Naive B cell (primary cell): ENCODE results near the gene HOXB4. TPM values are rescaled to one million over a fixed set of nuclear protein-coding genes. Genes with fewer than 3 reads are reported as not detected.
"Not testable (repeated sequence)": the region's sequence is repeated elsewhere in the genome, so short reads cannot be mapped to it uniquely, and the experiment has no call there.

Experiments
- ATAC-seq, 2 donors: fragments of 150-1000 bp; cut with Tn5 transposase; 2 replicates each; pipeline ENCODE4 v1.10.0; 2021; ENCODE audit warnings: low read depth in 2 of 2, mild to moderate bottlenecking in 2 of 2, moderate library complexity in 2 of 2
- DNase-seq: peaks from one replicate; pipeline ENCODE4 v3.0.0; 2022
- H3K27ac Mint-ChIP-seq, 6 donors: one replicate each; pipeline ENCODE4 v1.8.0; 2020 to 2022; ENCODE audit warnings: mild to moderate bottlenecking in 6 of 6, mixed read lengths in 6 of 6, moderate library complexity in 5 of 6, inconsistent platforms in 2 of 6
- H3K27me3 Mint-ChIP-seq, 3 donors: one replicate each; pipeline ENCODE4 v1.8.0; 2021 to 2022; ENCODE audit warnings: mixed read lengths in 3 of 3, mild to moderate bottlenecking in 1 of 3
- H3K36me3 Mint-ChIP-seq, 2 donors: one replicate each; pipeline ENCODE4 v1.8.0; 2020 to 2022; ENCODE audit warnings: mixed read lengths in 2 of 2, inconsistent platforms in 1 of 2, mild to moderate bottlenecking in 1 of 2
- H3K4me1 Mint-ChIP-seq, 3 donors: one replicate each; pipeline ENCODE4 v1.8.0; 2020 to 2022; ENCODE audit warnings: mixed read lengths in 3 of 3, inconsistent platforms in 1 of 3, mild to moderate bottlenecking in 1 of 3, moderate library complexity in 1 of 3
- H3K4me3 Mint-ChIP-seq, 8 donors: one replicate each; pipeline ENCODE4 v1.8.0; 2020 to 2022; ENCODE audit warnings: mild to moderate bottlenecking in 8 of 8, mixed read lengths in 8 of 8, moderate library complexity in 8 of 8, inconsistent platforms in 2 of 8
- H3K9me3 Mint-ChIP-seq, 7 donors: one replicate each; pipeline ENCODE4 v1.8.0; 2020 to 2022; ENCODE audit warnings: mixed read lengths in 7 of 7, mild to moderate bottlenecking in 5 of 7, inconsistent platforms in 2 of 7, moderate library complexity in 1 of 7
- polyA plus RNA-seq, 6 donors: library from polyadenylated mRNA; unstranded; fragments of 300-500 nt; fragmentation: Illumina TruSeq; gene quantifications; one replicate each; pipeline ENCODE4 v1.2.3, GENCODE V29; 2021; ENCODE audit warnings: low read depth in 6 of 6

Gene HOXB4
- polyA plus RNA-seq, 6 donors from 2014 or later, result 0.07 to 0.25 TPM; not detected in 4

GRCh38 chr17:48544349-48545021 lies 33.7 kb downstream of the HOXB4 start:
- peak overlapping the region; percentile 85 to 97 (median 96) for H3K4me3 Mint-ChIP-seq
- ATAC-seq (no peak), DNase-seq (peak; percentile 11)
- no peaks in the 10 kb centered on the region for H3K9me3 Mint-ChIP-seq
- peaks cover 67 to 72% (median 70%) of the 10 kb centered on the region in 3 donors for H3K27me3 Mint-ChIP-seq
- peak overlapping the region in 2 of 6 donors; percentile 37 to 65 for H3K27ac Mint-ChIP-seq
- peaks cover 29 to 59% (median 45%) of the 10 kb centered on the region in 3 donors for H3K4me1 Mint-ChIP-seq
- H3K36me3 Mint-ChIP-seq, result peaks cover 4 to 17% of the 10 kb centered on the region in 2 donors

- Mint-ChIP-seq H3K9me3 (no peaks in the 10 kb centered on the region), H3K27ac (peak overlapping the region in 3 of 6 donors; percentile 37 to 91 (median 71)), H3K4me1 (peaks cover 29 to 59% (median 45%) of the 10 kb centered on the region in 3 donors), H3K27me3 (peaks cover 65 to 72% (median 70%) of the 10 kb centered on the region in 3 donors), H3K4me3 (peak overlapping the region; percentile 85 to 97 (median 96)), H3K36me3 (peaks cover 4 to 17% of the 10 kb centered on the region in 2 donors)
- peak; percentile 25 to 34 for ATAC-seq
- DNase-seq, result peak; percentile 9
These were observed 34.2 kb downstream of the HOXB4 start for GRCh38 chr17:48543854-48544348.

- Mint-ChIP-seq H3K27me3 (peaks cover 61 to 72% (median 70%) of the 10 kb centered on the region in 3 donors), H3K27ac (peak overlapping the region in 5 of 6 donors; percentile 32 to 93 (median 90)), H3K36me3 (peaks cover 4 to 17% of the 10 kb centered on the region in 2 donors), H3K4me1 (peaks cover 29 to 55% (median 45%) of the 10 kb centered on the region in 3 donors), H3K9me3 (no peaks in the 10 kb centered on the region), H3K4me3 (peak overlapping the region; percentile 85 to 99 (median 96))
- ATAC-seq (peak; percentile 68), DNase-seq (peak; percentile 58)
These were observed 34.9 kb downstream of the HOXB4 start for GRCh38 chr17:48543107-48543853.

GRCh38 chr17:48542698-48543106 lies 35.4 kb downstream of the HOXB4 start:
- Mint-ChIP-seq H3K27ac (peak overlapping the region in 5 of 6 donors; percentile 19 to 93 (median 90)), H3K27me3 (peaks cover 56 to 72% (median 71%) of the 10 kb centered on the region in 3 donors), H3K4me3 (peak overlapping the region; percentile 85 to 99 (median 96)), H3K4me1 (peaks cover 29 to 50% (median 42%) of the 10 kb centered on the region in 3 donors), H3K36me3 (peaks cover 4 to 17% of the 10 kb centered on the region in 2 donors), H3K9me3 (no peaks in the 10 kb centered on the region)
- ATAC-seq (peak; percentile 2 to 12), DNase-seq (no peak)

GRCh38 chr17:48542114-48542656 lies 36.0 kb downstream of the HOXB4 start:
- no peaks in the 10 kb centered on the region for H3K9me3 Mint-ChIP-seq
- H3K4me3 Mint-ChIP-seq, result peak overlapping the region; percentile 85 to 99 (median 96)
- peaks cover 4 to 17% of the 10 kb centered on the region in 2 donors for H3K36me3 Mint-ChIP-seq
- H3K27me3 Mint-ChIP-seq, result peaks cover 56 to 77% (median 71%) of the 10 kb centered on the region in 3 donors
- peak overlapping the region in 5 of 6 donors; percentile 79 to 99 (median 93) for H3K27ac Mint-ChIP-seq
- H3K4me1 Mint-ChIP-seq, result peaks cover 29 to 46% (median 40%) of the 10 kb centered on the region in 3 donors
- peak in 1 of 2 donors; percentile 9 for ATAC-seq
- DNase-seq, result peak; percentile 21

- Mint-ChIP-seq H3K27ac (peak overlapping the region in 5 of 6 donors; percentile 79 to 99 (median 93)), H3K36me3 (peaks cover 4 to 17% of the 10 kb centered on the region in 2 donors), H3K4me3 (peak overlapping the region; percentile 85 to 99 (median 96)), H3K9me3 (no peaks in the 10 kb centered on the region), H3K4me1 (peaks cover 29 to 42% (median 40%) of the 10 kb centered on the region in 3 donors), H3K27me3 (peaks cover 55 to 81% (median 72%) of the 10 kb centered on the region in 3 donors)
- DNase-seq, result peak; percentile 29
- peak; percentile 27 to 32 for ATAC-seq
These were observed 36.5 kb downstream of the HOXB4 start for GRCh38 chr17:48541577-48542113.

GRCh38 chr17:48541036-48541576 lies 37.0 kb downstream of the HOXB4 start:
- H3K4me3 Mint-ChIP-seq, result peak overlapping the region; percentile 85 to 99 (median 96)
- H3K27ac Mint-ChIP-seq, result peak overlapping the region in 5 of 6 donors; percentile 89 to 99 (median 92)
- H3K27me3 Mint-ChIP-seq, result peaks cover 55 to 81% (median 72%) of the 10 kb centered on the region in 3 donors
- peaks cover 29 to 40% (median 38%) of the 10 kb centered on the region in 3 donors for H3K4me1 Mint-ChIP-seq
- H3K36me3 Mint-ChIP-seq, result peaks cover 4 to 17% of the 10 kb centered on the region in 2 donors
- H3K9me3 Mint-ChIP-seq, result no peaks in the 10 kb centered on the region
- ATAC-seq, result no peak
- DNase-seq, result no peak

GRCh38 chr17:48540213-48540612 lies 37.9 kb downstream of the HOXB4 start:
- Mint-ChIP-seq H3K27ac (no peak overlapping the region), H3K27me3 (peaks cover 48 to 72% (median 68%) of the 10 kb centered on the region in 3 donors), H3K36me3 (peaks cover 4 to 17% of the 10 kb centered on the region in 2 donors), H3K4me1 (peaks cover 29 to 40% (median 38%) of the 10 kb centered on the region in 3 donors), H3K9me3 (no peaks in the 10 kb centered on the region), H3K4me3 (peak overlapping the region in 3 of 8 donors; percentile 29 to 63 (median 36))
- no peak for DNase-seq
- ATAC-seq, result no peak

- Mint-ChIP-seq H3K27ac (no peak overlapping the region), H3K27me3 (peaks cover 44 to 61% (median 57%) of the 10 kb centered on the region in 3 donors), H3K9me3 (no peaks in the 10 kb centered on the region), H3K4me1 (peaks cover 23 to 33% (median 30%) of the 10 kb centered on the region in 3 donors), H3K36me3 (peaks cover 4 to 15% of the 10 kb centered on the region in 2 donors), H3K4me3 (peak overlapping the region in 1 of 8 donors; percentile 29)
- no peak for ATAC-seq
- DNase-seq, result no peak
These were observed 39.0 kb downstream of the HOXB4 start for GRCh38 chr17:48539177-48539576.

- no peak for DNase-seq
- H3K4me1 Mint-ChIP-seq, result peaks cover 10 to 16% (median 15%) of the 10 kb centered on the region in 3 donors
- H3K27ac Mint-ChIP-seq, result no peak overlapping the region
- H3K9me3 Mint-ChIP-seq, result no peaks in the 10 kb centered on the region
- peaks cover 4 to 8% of the 10 kb centered on the region in 2 donors for H3K36me3 Mint-ChIP-seq
- H3K27me3 Mint-ChIP-seq, result peaks cover 48 to 57% (median 54%) of the 10 kb centered on the region in 3 donors
- no peak overlapping the region for H3K4me3 Mint-ChIP-seq
- no peak for ATAC-seq
These were observed 40.8 kb downstream of the HOXB4 start for GRCh38 chr17:48537316-48537715.

- H3K27ac Mint-ChIP-seq, DNase-seq, H3K36me3 Mint-ChIP-seq, ATAC-seq, H3K4me1 Mint-ChIP-seq, H3K9me3 Mint-ChIP-seq: not testable (repeated sequence)
- H3K4me3 Mint-ChIP-seq, result peak overlapping the region in 1 of 8 donors; percentile 42
- peaks cover 51 to 57% (median 53%) of the 10 kb centered on the region in 3 donors for H3K27me3 Mint-ChIP-seq
These were observed 42.2 kb downstream of the HOXB4 start for GRCh38 chr17:48535793-48536559.

GRCh38 chr17:48532261-48532660 lies 45.9 kb downstream of the HOXB4 start:
- H3K9me3 Mint-ChIP-seq, result no peaks in the 10 kb centered on the region
- ATAC-seq, result no peak
- no peak overlapping the region for H3K27ac Mint-ChIP-seq
- H3K36me3 Mint-ChIP-seq, result no peaks in the 10 kb centered on the region
- no peak overlapping the region for H3K4me3 Mint-ChIP-seq
- H3K4me1 Mint-ChIP-seq, result peaks cover 0 to 2% (median 0%) of the 10 kb centered on the region in 3 donors
- DNase-seq, result no peak
- peaks cover 44 to 70% (median 53%) of the 10 kb centered on the region in 3 donors for H3K27me3 Mint-ChIP-seq
